ENCODE data around the gene PTPA.
"Not testable (repeated sequence)": the region's sequence is repeated elsewhere in the genome, so short reads cannot be mapped to it uniquely, and the experiment has no call there.

Gene PTPA

GRCh38 chr9:129109537-129109903 lies 1.7 kb upstream of the PTPA start:
- DNase-seq (ENCODE audit: low read depth) = no peak

- no peak for DNase-seq (ENCODE audit: low read depth)
These were observed 1.1 kb upstream of the PTPA start for GRCh38 chr9:129109952-129110739.

- no peak for DNase-seq (ENCODE audit: low read depth)
These were observed 425 bp downstream of the PTPA start for GRCh38 chr9:129111528-129112151.

GRCh38 chr9:129112526-129112925 lies 1.3 kb downstream of the PTPA start:
- DNase-seq (ENCODE audit: low read depth) = not testable (repeated sequence)

GRCh38 chr9:129113645-129114304 lies 2.6 kb downstream of the PTPA start:
- DNase-seq (ENCODE audit: low read depth) = no peak

GRCh38 chr9:129118799-129119198 lies 7.6 kb downstream of the PTPA start:
- no peak for DNase-seq (ENCODE audit: low read depth)

- DNase-seq (ENCODE audit: low read depth) = no peak
These were observed 10.3 kb downstream of the PTPA start for GRCh38 chr9:129121483-129121882.

- no peak for DNase-seq (ENCODE audit: low read depth)
These were observed 10.9 kb downstream of the PTPA start for GRCh38 chr9:129122133-129122532.

GRCh38 chr9:129122976-129123375 lies 11.8 kb downstream of the PTPA start:
- DNase-seq (ENCODE audit: low read depth) = not testable (repeated sequence)

GRCh38 chr9:129124506-129125069 lies 13.4 kb downstream of the PTPA start:
- DNase-seq (ENCODE audit: low read depth) = no peak

- peak; percentile 88 for DNase-seq (ENCODE audit: low read depth)
These were observed 14.3 kb downstream of the PTPA start for GRCh38 chr9:129125478-129125877.

- no peak for DNase-seq (ENCODE audit: low read depth)
These were observed 15.8 kb downstream of the PTPA start for GRCh38 chr9:129126749-129127618.

- no peak for DNase-seq (ENCODE audit: low read depth)
These were observed 17.5 kb downstream of the PTPA start for GRCh38 chr9:129128689-129129088.

GRCh38 chr9:129130271-129130670 lies 19.1 kb downstream of the PTPA start:
- not testable (repeated sequence) for DNase-seq (ENCODE audit: low read depth)

GRCh38 chr9:129130791-129131190 lies 19.6 kb downstream of the PTPA start:
- DNase-seq (ENCODE audit: low read depth) = no peak

- DNase-seq (ENCODE audit: low read depth) = no peak
These were observed 20.3 kb downstream of the PTPA start for GRCh38 chr9:129131300-129132145.

GRCh38 chr9:129133082-129133481 lies 21.9 kb downstream of the PTPA start:
- DNase-seq (ENCODE audit: low read depth) = no peak

GRCh38 chr9:129135476-129135875 lies 24.3 kb downstream of the PTPA start:
- no peak for DNase-seq (ENCODE audit: low read depth)

GRCh38 chr9:129136446-129137035 lies 25.3 kb downstream of the PTPA start:
- DNase-seq (ENCODE audit: low read depth) = no peak
